CD8-positive, alpha-beta memory T cell (primary cell): Measurements from ENCODE around the gene SRPK3. TPM values are rescaled to one million over a fixed set of nuclear protein-coding genes. Genes with fewer than 3 reads are reported as not detected.
A peak's percentile ranks its signal among the peaks of the same experiment; 100 is the strongest.

ENCODE experiments used
- CTCF ChIA-PET: fragments of 350-600 bp; sonication (Branson Sonifier 250); formaldehyde crosslinking; loops from one replicate; lab custom pipeline; 2021; ENCODE audit warnings: antibody characterized with exemption; lab: Charles Lee
- POLR2A ChIA-PET: fragments of 350-600 bp; sonication (Branson Sonifier 250); formaldehyde crosslinking; loops from one replicate; lab custom pipeline; 2021; ENCODE audit warnings: antibody characterized with exemption; lab: Charles Lee
- DNase-seq, 5 donors: peaks; one replicate each; pipeline versions ENCODE4 v3.0.0 to v3.0.0-alpha.2; 2020 to 2022; ENCODE audit warnings: mixed read lengths in 1 of 5
- H3K27ac ChIP-seq: one replicate; pipeline ENCODE4 v1.7.0; 2013; ENCODE audit warnings: low read depth, mild to moderate bottlenecking, low read length, moderate library complexity
- H3K27me3 ChIP-seq: 2 replicates; pipeline ENCODE4 v1.7.0; 2013; ENCODE audit warnings: low read length, mild to moderate bottlenecking; ENCODE audit not compliant: insufficient read depth, poor library complexity, severe bottlenecking
- H3K36me3 ChIP-seq: 2 replicates; pipeline ENCODE4 v1.7.0; 2013; ENCODE audit warnings: mild to moderate bottlenecking, low read length, moderate library complexity; ENCODE audit not compliant: insufficient read depth
- H3K4me1 ChIP-seq: 2 replicates; pipeline ENCODE4 v1.7.0; 2013; ENCODE audit warnings: mild to moderate bottlenecking, low read length, moderate library complexity; ENCODE audit not compliant: insufficient read depth
- H3K4me3 ChIP-seq: 2 replicates; pipeline ENCODE4 v1.7.0; 2013; ENCODE audit warnings: mild to moderate bottlenecking, low read length
- H3K9me3 ChIP-seq: 2 replicates; pipeline ENCODE4 v1.7.0; 2013; ENCODE audit warnings: mild to moderate bottlenecking, low read length
- H3K27ac Mint-ChIP-seq, 8 donors: one replicate each; pipeline ENCODE4 v1.8.0; 2020 to 2021; ENCODE audit warnings: mixed read lengths in 8 of 8, mild to moderate bottlenecking in 6 of 8, inconsistent platforms in 3 of 8, moderate library complexity in 3 of 8
- H3K27me3 Mint-ChIP-seq, 2 donors: one replicate each; pipeline ENCODE4 v1.8.0; 2020 to 2021; ENCODE audit warnings: mixed read lengths in 2 of 2, mild to moderate bottlenecking in 1 of 2, moderate library complexity in 1 of 2
- H3K36me3 Mint-ChIP-seq, 3 donors: one replicate each; pipeline ENCODE4 v1.8.0; 2020 to 2021; ENCODE audit warnings: mixed read lengths in 3 of 3, inconsistent platforms in 1 of 3, mild to moderate bottlenecking in 1 of 3
- H3K4me1 Mint-ChIP-seq, 3 donors: one replicate each; pipeline ENCODE4 v1.8.0; 2020 to 2021; ENCODE audit warnings: mixed read lengths in 3 of 3, inconsistent platforms in 1 of 3, mild to moderate bottlenecking in 1 of 3
- H3K4me3 Mint-ChIP-seq, 7 donors: one replicate each; pipeline ENCODE4 v1.8.0; 2020 to 2021; ENCODE audit warnings: mixed read lengths in 7 of 7, mild to moderate bottlenecking in 6 of 7, moderate library complexity in 4 of 7, inconsistent platforms in 2 of 7
- H3K9me3 Mint-ChIP-seq, 5 donors: one replicate each; pipeline ENCODE4 v1.8.0; 2020 to 2022; ENCODE audit warnings: mixed read lengths in 5 of 5, mild to moderate bottlenecking in 3 of 5, moderate library complexity in 2 of 5, inconsistent platforms in 1 of 5
- polyA plus RNA-seq: library from polyadenylated mRNA; unstranded; fragments of 300-500 nt; fragmentation: Illumina TruSeq; gene quantifications from one replicate; pipeline ENCODE4 v1.2.3, GENCODE V29; 2021
- total RNA-seq, 2 experiments: library from RNA; stranded (reverse); gene quantifications; one replicate each; pipeline ENCODE4 v1.2.3, GENCODE V29; 2021

Gene SRPK3
- total and polyA plus RNA-seq, 3 experiments from 2014 or later: not detected

GRCh38 chrX:153825042-153825441, 44.2 kb downstream of the SRPK3 start:
- no peaks in the 10 kb centered on the region for H3K36me3 ChIP-seq
- peak overlapping the region in 1 of 7 donors; percentile 54 for H3K4me3 Mint-ChIP-seq
- peak overlapping the region in 1 of 8 donors; percentile 80 for H3K27ac Mint-ChIP-seq
- peaks cover 37% of the 10 kb centered on the region for H3K4me1 ChIP-seq
- peaks cover 48 to 59% (median 50%) of the 10 kb centered on the region in 3 donors for H3K4me1 Mint-ChIP-seq
- CTCF ChIA-PET: no interaction called here
- no peaks in the 10 kb centered on the region for H3K9me3 Mint-ChIP-seq
- POLR2A ChIA-PET: interaction anchor here (0.7 kb wide), 1 partner anchor 99 kb away, joined by 4 read pairs; no protein-coding TSS in a partner anchor
- H3K27ac ChIP-seq: no peak overlapping the region
- H3K9me3 ChIP-seq: no peaks in the 10 kb centered on the region
- no peak for DNase-seq
- H3K27me3 ChIP-seq: no peaks in the 10 kb centered on the region
- H3K4me3 ChIP-seq: no peak overlapping the region
- peaks cover 0 to 12% of the 10 kb centered on the region in 2 donors for H3K27me3 Mint-ChIP-seq
- H3K36me3 Mint-ChIP-seq: peaks cover 0 to 1% (median 0%) of the 10 kb centered on the region in 3 donors

- peaks cover 0 to 12% of the 10 kb centered on the region in 2 donors for H3K27me3 Mint-ChIP-seq
- H3K4me3 Mint-ChIP-seq: peak overlapping the region in 4 of 7 donors; percentile 10 to 82 (median 27)
- H3K9me3 Mint-ChIP-seq: no peaks in the 10 kb centered on the region
- H3K27me3 ChIP-seq: no peaks in the 10 kb centered on the region
- no peak overlapping the region for H3K27ac ChIP-seq
- ChIA-PET POLR2A (no interaction called here), CTCF (no interaction called here)
- H3K4me1 ChIP-seq: peaks cover 22% of the 10 kb centered on the region
- H3K36me3 ChIP-seq: no peaks in the 10 kb centered on the region
- H3K36me3 Mint-ChIP-seq: peaks cover 0 to 1% (median 0%) of the 10 kb centered on the region in 3 donors
- H3K9me3 ChIP-seq: no peaks in the 10 kb centered on the region
- H3K4me1 Mint-ChIP-seq: peaks cover 34 to 40% (median 35%) of the 10 kb centered on the region in 3 donors
- DNase-seq: no peak
- H3K4me3 ChIP-seq: no peak overlapping the region
- peak overlapping the region in 6 of 8 donors; percentile 2 to 74 (median 56) for H3K27ac Mint-ChIP-seq
These were observed 46.2 kb downstream of the SRPK3 start for GRCh38 chrX:153827016-153827415.

GRCh38 chrX:153827903-153828302, 47.1 kb downstream of the SRPK3 start:
- H3K9me3 Mint-ChIP-seq: no peaks in the 10 kb centered on the region
- peak overlapping the region in 6 of 8 donors; percentile 9 to 74 (median 45) for H3K27ac Mint-ChIP-seq
- no peak overlapping the region for H3K4me3 ChIP-seq
- H3K36me3 Mint-ChIP-seq: peaks cover 0 to 1% (median 0%) of the 10 kb centered on the region in 3 donors
- ChIA-PET CTCF (no interaction called here), POLR2A (no interaction called here)
- H3K27me3 ChIP-seq: no peaks in the 10 kb centered on the region
- H3K4me1 Mint-ChIP-seq: peaks cover 26 to 32% (median 26%) of the 10 kb centered on the region in 3 donors
- H3K9me3 ChIP-seq: no peaks in the 10 kb centered on the region
- no peaks in the 10 kb centered on the region for H3K36me3 ChIP-seq
- H3K4me1 ChIP-seq: peaks cover 15% of the 10 kb centered on the region
- H3K27me3 Mint-ChIP-seq: peaks cover 0 to 9% of the 10 kb centered on the region in 2 donors
- H3K27ac ChIP-seq: no peak overlapping the region
- DNase-seq: no peak
- H3K4me3 Mint-ChIP-seq: peak overlapping the region in 6 of 7 donors; percentile 32 to 82 (median 42)

GRCh38 chrX:153828308-153828707, 47.5 kb downstream of the SRPK3 start:
- CTCF ChIA-PET: no interaction called here
- peaks cover 15% of the 10 kb centered on the region for H3K4me1 ChIP-seq
- no peaks in the 10 kb centered on the region for H3K9me3 ChIP-seq
- H3K4me3 Mint-ChIP-seq: peak overlapping the region in 3 of 7 donors; percentile 38 to 82 (median 74)
- peaks cover 0 to 12% of the 10 kb centered on the region in 2 donors for H3K27me3 Mint-ChIP-seq
- peaks cover 25 to 32% (median 26%) of the 10 kb centered on the region in 3 donors for H3K4me1 Mint-ChIP-seq
- H3K36me3 Mint-ChIP-seq: peaks cover 0 to 1% (median 0%) of the 10 kb centered on the region in 3 donors
- no peaks in the 10 kb centered on the region for H3K27me3 ChIP-seq
- H3K4me3 ChIP-seq: no peak overlapping the region
- H3K36me3 ChIP-seq: no peaks in the 10 kb centered on the region
- H3K27ac ChIP-seq: no peak overlapping the region
- POLR2A ChIA-PET: no interaction called here
- H3K9me3 Mint-ChIP-seq: no peaks in the 10 kb centered on the region
- H3K27ac Mint-ChIP-seq: peak overlapping the region in 2 of 8 donors; percentile 73 to 87
- DNase-seq: no peak

GRCh38 chrX:153828723-153829548, 48.1 kb downstream of the SRPK3 start:
- Histone ChIP-seq H3K4me3 (no peak overlapping the region), H3K9me3 (no peaks in the 10 kb centered on the region), H3K4me1 (peaks cover 15% of the 10 kb centered on the region), H3K27me3 (no peaks in the 10 kb centered on the region), H3K27ac (no peak overlapping the region), H3K36me3 (no peaks in the 10 kb centered on the region)
- Mint-ChIP-seq H3K36me3 (peaks cover 0 to 1% (median 0%) of the 10 kb centered on the region in 3 donors), H3K4me3 (peak overlapping the region; percentile 69 to 84 (median 79)), H3K27ac (peak overlapping the region in 6 of 8 donors; percentile 18 to 88 (median 80)), H3K27me3 (peaks cover 0 to 13% of the 10 kb centered on the region in 2 donors), H3K4me1 (peaks cover 21 to 27% (median 21%) of the 10 kb centered on the region in 3 donors), H3K9me3 (no peaks in the 10 kb centered on the region)
- ChIA-PET CTCF (no interaction called here), POLR2A (no interaction called here)
- no peak for DNase-seq

- H3K4me3 ChIP-seq: no peak overlapping the region
These were observed 48.6 kb downstream of the SRPK3 start for GRCh38 chrX:153829549-153829798.

GRCh38 chrX:153829799-153830639, 49.2 kb downstream of the SRPK3 start, which contains the start of gene PDZD4:
Gene PDZD4, minus strand, starts transcription at chrX:153830544. Its CDS starts 246 bp downstream, at chrX:153830298.
- H3K27me3 Mint-ChIP-seq: peaks cover 0 to 12% of the 10 kb centered on the region in 2 donors
- no peaks in the 10 kb centered on the region for H3K9me3 Mint-ChIP-seq
- H3K27ac Mint-ChIP-seq: peak within 1 kb of the TSS in 5 of 8 donors; percentile 18 to 88 (median 80)
- Histone ChIP-seq H3K9me3 (no peaks in the 10 kb centered on the region), H3K27ac (no peak within 1 kb of the TSS), H3K4me3 (no peak within 1 kb of the TSS), H3K27me3 (no peaks in the 10 kb centered on the region), H3K36me3 (no peaks in the 10 kb centered on the region), H3K4me1 (peaks cover 15% of the 10 kb centered on the region)
- H3K36me3 Mint-ChIP-seq: peaks cover 0 to 1% (median 0%) of the 10 kb centered on the region in 3 donors
- H3K4me1 Mint-ChIP-seq: peaks cover 18 to 24% (median 21%) of the 10 kb centered on the region in 3 donors
- DNase-seq: peak in 3 of 5 donors; percentile 7 to 20 (median 12)
- peak within 1 kb of the TSS; percentile 69 to 84 (median 79) for H3K4me3 Mint-ChIP-seq
- CTCF ChIA-PET: no interaction called here
- POLR2A ChIA-PET: no interaction called here

More at GRCh38 chrX:153829549-153829798, 48.6 kb downstream of the SRPK3 start:
- DNase-seq: no peak
- H3K4me1 Mint-ChIP-seq: peaks cover 18 to 24% (median 21%) of the 10 kb centered on the region in 3 donors
- H3K9me3 Mint-ChIP-seq: no peaks in the 10 kb centered on the region
- peaks cover 15% of the 10 kb centered on the region for H3K4me1 ChIP-seq
- peak overlapping the region in 4 of 8 donors; percentile 18 to 88 (median 80) for H3K27ac Mint-ChIP-seq
- peak overlapping the region; percentile 69 to 84 (median 79) for H3K4me3 Mint-ChIP-seq
- no peaks in the 10 kb centered on the region for H3K9me3 ChIP-seq
- no peaks in the 10 kb centered on the region for H3K36me3 ChIP-seq
- H3K36me3 Mint-ChIP-seq: peaks cover 0 to 1% (median 0%) of the 10 kb centered on the region in 3 donors
- POLR2A ChIA-PET: no interaction called here
- H3K27me3 Mint-ChIP-seq: peaks cover 0 to 13% of the 10 kb centered on the region in 2 donors
- no peaks in the 10 kb centered on the region for H3K27me3 ChIP-seq
- CTCF ChIA-PET: no interaction called here
- no peak overlapping the region for H3K27ac ChIP-seq
